GM23248 (cell line): Measurements from ENCODE around the gene SCN3A.

ENCODE experiments used
- EZH2 ChIP-seq: fragments of 200-600 bp; sonication (generic); IDR thresholded peaks from 2 replicates; pipeline ENCODE4 v1.6.1; 2018; ENCODE audit warnings: antibody characterized with exemption, mild to moderate bottlenecking; ENCODE audit not compliant: insufficient read depth, poor library complexity, severe bottlenecking
- EZH2phosphoT487 ChIP-seq: fragments of 200-600 bp; sonication (generic); IDR thresholded peaks from 2 replicates; pipeline ENCODE4 v1.6.1; 2018; ENCODE audit warnings: antibody characterized with exemption, moderate library complexity, mild to moderate bottlenecking, low read depth; ENCODE audit not compliant: insufficient read depth

DNA sequence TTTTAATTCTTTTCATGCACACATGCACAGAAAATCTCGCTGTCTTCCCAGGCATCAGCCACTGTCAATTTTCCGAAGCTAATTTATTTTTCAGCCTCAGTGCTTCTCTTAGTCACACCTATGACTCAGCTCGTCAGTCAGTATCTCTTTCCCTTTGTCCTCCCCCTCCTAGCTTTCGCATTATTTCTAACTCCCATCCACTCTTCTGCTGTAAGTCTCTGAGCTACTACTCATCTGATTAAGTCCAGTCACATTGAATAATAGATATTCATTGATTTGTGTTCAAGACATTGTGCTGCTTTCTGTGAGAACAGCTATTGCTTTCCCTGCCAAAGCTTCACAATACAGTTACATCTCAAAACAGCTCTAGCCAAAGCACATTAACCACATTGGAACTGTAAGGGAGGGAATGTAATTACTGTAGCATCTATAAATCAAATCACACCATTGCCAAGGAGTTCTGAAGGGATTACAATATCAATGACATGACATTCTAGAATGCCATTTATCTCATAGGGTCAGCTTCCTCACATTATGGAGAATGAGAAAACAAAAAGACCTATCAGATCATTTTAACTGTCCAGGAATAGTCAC, 89.4 kb downstream of the SCN3A start:
- TF ChIP-seq EZH2phosphoT487 (no peak), EZH2 (no peak)
